ENCODE results near the gene SCAP.
A peak's percentile ranks its signal among the peaks of the same experiment; 100 is the strongest.
"Not testable (repeated sequence)": the region's sequence is repeated elsewhere in the genome, so short reads cannot be mapped to it uniquely, and the experiment has no call there.

Gene SCAP

DNA sequence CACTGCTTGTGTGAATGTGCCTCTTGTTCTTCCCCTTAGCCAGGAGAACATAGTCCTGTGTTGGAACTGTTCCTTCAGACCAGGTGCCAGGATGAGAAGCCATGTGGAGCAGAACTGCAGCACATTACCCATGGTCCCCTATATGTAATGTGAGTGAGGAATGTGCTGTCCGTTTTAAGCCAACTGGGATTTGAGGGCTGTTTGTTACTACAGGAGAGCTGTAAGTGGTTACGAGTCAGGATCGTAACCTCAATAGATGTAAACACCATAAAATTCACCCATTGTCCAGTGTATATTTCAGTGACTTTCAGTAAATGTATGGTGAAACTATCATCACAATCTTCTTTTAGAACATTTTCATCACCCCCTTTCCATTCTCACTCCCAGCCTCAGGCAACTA, 10.1 kb upstream of the SCAP start:
- TF ChIP-seq Cebpa-rat (IDR thresholded peaks at IDR 0.05): no peak
- H3K9me3 ChIP-seq: no peaks in the 10 kb centered on the region
- no peaks in the 10 kb centered on the region for H4K20me1 ChIP-seq
- no peak overlapping the region for H3K9ac ChIP-seq
- peaks cover 21% of the 10 kb centered on the region for H3K4me1 ChIP-seq
- no peaks in the 10 kb centered on the region for H3K27me3 ChIP-seq
- H3K36me3 ChIP-seq: peaks cover 36% of the 10 kb centered on the region
- no peak overlapping the region for H3K4me3 ChIP-seq
- H3K4me2 ChIP-seq: no peak overlapping the region
- no peak overlapping the region for H3K27ac ChIP-seq

DNA sequence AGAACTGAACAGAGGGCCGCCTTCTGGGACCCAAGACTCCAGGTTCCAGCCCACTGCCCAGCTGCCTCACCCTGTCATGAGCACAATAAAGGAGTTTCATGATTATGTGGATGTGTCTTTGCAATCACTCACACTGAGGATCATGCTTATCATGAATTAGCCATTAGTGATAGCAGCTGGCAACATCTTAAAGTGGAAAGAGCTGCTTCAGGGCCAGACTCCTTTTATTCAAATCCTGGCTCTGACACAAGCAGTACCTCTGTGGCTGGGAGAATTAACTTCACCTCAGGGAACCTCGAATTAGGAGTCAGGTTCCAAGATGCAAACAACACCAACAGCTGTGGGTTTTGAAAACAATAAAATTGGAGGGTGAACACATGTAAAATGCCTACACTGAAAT, 6.6 kb upstream of the SCAP start:
- no peak for TF ChIP-seq Cebpa-rat (IDR thresholded peaks at IDR 0.05)
- Histone ChIP-seq H3K4me2 (0 out of 2 replicates have a peak overlapping the region, but pooled peaks have one; percentile 4), H4K20me1 (no peaks in the 10 kb centered on the region)

GRCh38 chr3:47481763-47482162, 6.0 kb upstream of the SCAP start:
- H3K9me3 ChIP-seq, H3K4me3 ChIP-seq, H3K27ac ChIP-seq, H3K36me3 ChIP-seq, H4K20me1 ChIP-seq, H3K27me3 ChIP-seq, H3K4me2 ChIP-seq, H3K9ac ChIP-seq: not testable (repeated sequence)
- H3K4me1 ChIP-seq: peaks cover 25% of the 10 kb centered on the region

More for the DNA sequence above, 6.6 kb upstream of the SCAP start:
- H3K4me1 ChIP-seq: peaks cover 19% of the 10 kb centered on the region
- no peak overlapping the region; the same call in 1 of the 2 replicates for H3K9ac ChIP-seq
- H3K27me3 ChIP-seq: no peaks in the 10 kb centered on the region
- peaks cover 16% of the 10 kb centered on the region for H3K36me3 ChIP-seq
- no peak overlapping the region for H3K4me3 ChIP-seq
- H3K9me3 ChIP-seq: no peaks in the 10 kb centered on the region
- H3K27ac ChIP-seq: no peak overlapping the region

- H3K27me3 ChIP-seq, H3K9ac ChIP-seq, H3K4me3 ChIP-seq, H3K4me2 ChIP-seq, H3K27ac ChIP-seq, H4K20me1 ChIP-seq, H3K36me3 ChIP-seq, H3K9me3 ChIP-seq: not testable (repeated sequence)
- peaks cover 33% of the 10 kb centered on the region for H3K4me1 ChIP-seq
Measured at GRCh38 chr3:47480267-47480666, 4.5 kb upstream of the SCAP start.

DNA sequence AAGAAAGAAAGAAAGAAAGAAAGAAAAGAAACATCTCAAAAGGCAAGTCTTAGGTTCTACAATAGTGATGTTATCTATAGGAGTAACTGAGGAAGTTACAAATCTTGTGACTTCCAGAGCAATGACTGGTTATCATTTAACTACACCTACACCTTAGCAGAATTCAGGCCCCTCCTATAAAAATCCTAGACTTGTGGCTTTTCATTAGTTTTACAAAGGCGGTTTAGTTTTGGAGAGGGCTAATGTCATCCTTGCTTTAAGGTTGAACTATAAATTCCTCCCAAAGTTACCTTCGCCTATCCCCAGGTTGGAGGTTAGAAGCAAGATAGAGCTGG, 4.1 kb upstream of the SCAP start:
- Histone ChIP-seq H3K36me3 (no peaks in the 10 kb centered on the region), H3K9ac (no peak overlapping the region), H3K9me3 (no peaks in the 10 kb centered on the region), H3K27me3 (no peaks in the 10 kb centered on the region), H3K4me1 (peaks cover 34% of the 10 kb centered on the region), H4K20me1 (peaks cover 6% of the 10 kb centered on the region), H3K4me2 (no peak overlapping the region), H3K27ac (no peak overlapping the region), H3K4me3 (no peak overlapping the region)
- no peak for TF ChIP-seq Cebpa-rat (IDR thresholded peaks at IDR 0.05)

GRCh38 chr3:47478022-47478421, 2.3 kb upstream of the SCAP start:
- peaks cover 52% of the 10 kb centered on the region for H3K4me1 ChIP-seq
- H3K27ac ChIP-seq: no peak overlapping the region
- peak overlapping the region; percentile 96; the same call in 1 of the 2 replicates for H3K4me2 ChIP-seq
- no peak overlapping the region for H3K9ac ChIP-seq
- H3K27me3 ChIP-seq: no peaks in the 10 kb centered on the region
- no peak for TF ChIP-seq Cebpa-rat (IDR thresholded peaks at IDR 0.05)
- no peaks in the 10 kb centered on the region for H3K36me3 ChIP-seq
- no peak overlapping the region for H3K4me3 ChIP-seq
- peaks cover 24% of the 10 kb centered on the region for H4K20me1 ChIP-seq
- no peaks in the 10 kb centered on the region for H3K9me3 ChIP-seq

- H3K36me3 ChIP-seq: no peaks in the 10 kb centered on the region
- H4K20me1 ChIP-seq: peaks cover 33% of the 10 kb centered on the region
- peak overlapping the region; percentile 96 for H3K4me2 ChIP-seq
- peaks cover 45% of the 10 kb centered on the region for H3K4me1 ChIP-seq
- no peaks in the 10 kb centered on the region for H3K27me3 ChIP-seq
- peak overlapping the region; percentile 96; the same call in 1 of the 2 replicates for H3K4me3 ChIP-seq
- peak overlapping the region; percentile 91; the same call in 1 of the 2 replicates for H3K9ac ChIP-seq
- H3K27ac ChIP-seq: no peak overlapping the region
- no peak for TF ChIP-seq Cebpa-rat (IDR thresholded peaks at IDR 0.05)
- no peaks in the 10 kb centered on the region for H3K9me3 ChIP-seq
Measured at GRCh38 chr3:47476644-47477199, 981 bp upstream of the SCAP start.

DNA sequence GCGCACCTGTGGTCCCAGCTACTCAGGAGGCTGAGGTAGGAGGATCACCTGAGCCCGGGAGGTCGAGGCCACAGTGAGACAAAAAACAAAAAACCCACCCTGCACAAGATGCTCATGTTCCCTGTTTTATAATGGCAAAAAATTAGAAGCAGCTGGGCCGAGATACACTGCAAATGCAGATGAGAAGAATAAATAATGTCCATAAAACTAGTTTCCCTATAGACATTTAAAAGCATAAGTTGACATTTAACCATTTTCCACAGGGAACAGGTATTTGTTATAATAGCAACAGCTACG, 537 bp upstream of the SCAP start:
- Histone ChIP-seq H4K20me1 (peaks cover 38% of the 10 kb centered on the region), H3K27ac (peak overlapping the region; percentile 87), H3K9me3 (peaks cover 2% of the 10 kb centered on the region; the same call in 1 of the 2 replicates), H3K4me1 (peaks cover 45% of the 10 kb centered on the region), H3K4me3 (peak overlapping the region; percentile 96), H3K4me2 (peak overlapping the region; percentile 96), H3K27me3 (no peaks in the 10 kb centered on the region), H3K9ac (peak overlapping the region; percentile 91; the same call in 1 of the 2 replicates), H3K36me3 (no peaks in the 10 kb centered on the region)
- TF ChIP-seq Cebpa-rat (IDR thresholded peaks at IDR 0.05): no peak

GRCh38 chr3:47475029-47475569, 642 bp downstream of the SCAP start:
- peak overlapping the region; percentile 96 for H3K4me3 ChIP-seq
- peaks cover 7% of the 10 kb centered on the region for H3K36me3 ChIP-seq
- peak overlapping the region; percentile 91 for H3K9ac ChIP-seq
- TF ChIP-seq Cebpa-rat (IDR thresholded peaks at IDR 0.05): no peak
- peaks cover 45% of the 10 kb centered on the region for H3K4me1 ChIP-seq
- peaks cover 49% of the 10 kb centered on the region for H4K20me1 ChIP-seq
- H3K27me3 ChIP-seq: no peaks in the 10 kb centered on the region
- peak overlapping the region; percentile 87 for H3K27ac ChIP-seq
- H3K4me2 ChIP-seq: peak overlapping the region; percentile 96
- H3K9me3 ChIP-seq: peaks cover 12% of the 10 kb centered on the region

- TF ChIP-seq Cebpa-rat (IDR thresholded peaks at IDR 0.05): no peak
- H3K9me3 ChIP-seq: peaks cover 27% of the 10 kb centered on the region
- peaks cover 45% of the 10 kb centered on the region for H3K4me1 ChIP-seq
- no peaks in the 10 kb centered on the region for H3K27me3 ChIP-seq
- H3K27ac ChIP-seq: no peak overlapping the region
- peaks cover 21% of the 10 kb centered on the region for H3K36me3 ChIP-seq
- no peak overlapping the region for H3K4me3 ChIP-seq
- H4K20me1 ChIP-seq: peaks cover 53% of the 10 kb centered on the region
- no peak overlapping the region for H3K9ac ChIP-seq
- H3K4me2 ChIP-seq: peak overlapping the region; percentile 96
Measured at GRCh38 chr3:47473391-47473790, 2.4 kb downstream of the SCAP start.

DNA sequence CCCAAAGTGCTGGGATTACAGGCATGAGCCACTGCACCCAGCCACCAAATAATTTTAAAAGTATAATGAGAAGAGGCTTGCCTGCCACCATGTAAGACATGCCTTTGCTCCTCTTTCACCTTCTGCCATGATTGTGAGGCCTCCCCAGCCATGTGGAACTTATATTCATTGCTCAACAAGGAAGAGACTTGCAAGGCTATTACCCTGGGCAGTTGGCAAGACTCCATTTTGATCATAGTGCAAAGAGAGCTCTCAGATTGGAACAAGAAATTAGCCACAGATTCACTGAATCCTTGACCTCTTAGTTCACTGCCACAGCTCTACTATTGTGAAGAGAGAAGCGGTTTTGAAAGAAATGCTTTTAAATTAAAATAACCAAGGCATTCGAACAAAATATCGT, 6.1 kb downstream of the SCAP start:
- TF ChIP-seq Cebpa-rat (IDR thresholded peaks at IDR 0.05): no peak
- Histone ChIP-seq H3K27me3 (no peaks in the 10 kb centered on the region), H3K4me3 (no peak overlapping the region), H3K36me3 (peaks cover 43% of the 10 kb centered on the region), H3K27ac (no peak overlapping the region), H4K20me1 (peaks cover 70% of the 10 kb centered on the region), H3K4me2 (no peak overlapping the region), H3K9ac (no peak overlapping the region), H3K9me3 (peaks cover 46% of the 10 kb centered on the region), H3K4me1 (peaks cover 18% of the 10 kb centered on the region)

DNA sequence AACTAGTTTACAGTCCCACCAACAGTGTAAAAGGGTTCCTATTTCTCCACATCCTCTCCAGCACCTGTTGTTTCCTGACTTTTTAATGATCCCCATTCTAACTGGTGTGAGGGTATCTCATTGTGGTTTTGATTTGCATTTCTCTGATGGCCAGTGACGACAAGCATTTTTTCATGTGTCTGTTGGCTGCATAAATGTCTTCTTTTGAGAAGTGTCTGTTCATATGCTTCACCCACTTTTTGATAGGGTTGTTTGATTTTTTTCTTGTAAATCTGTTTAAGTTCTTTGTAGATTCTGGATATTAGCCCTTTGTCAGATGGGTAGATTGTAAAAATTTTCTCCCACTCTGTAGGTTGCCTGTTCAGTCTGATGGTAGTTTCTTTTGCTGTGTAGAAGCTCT, 7.4 kb downstream of the SCAP start:
- H3K4me1 ChIP-seq, H3K4me3 ChIP-seq, H3K9ac ChIP-seq, H3K4me2 ChIP-seq, H3K27me3 ChIP-seq, H3K27ac ChIP-seq: not testable (repeated sequence)
- Histone ChIP-seq H3K36me3 (peaks cover 43% of the 10 kb centered on the region), H3K9me3 (peaks cover 46% of the 10 kb centered on the region), H4K20me1 (peaks cover 70% of the 10 kb centered on the region)

All from BLaER1 (cell line).